GM21529 (cell line): Measurements from ENCODE around the gene ZNF740.
"Not testable (repeated sequence)": the region's sequence is repeated elsewhere in the genome, so short reads cannot be mapped to it uniquely, and the experiment has no call there.

ENCODE experiments used
- ATAC-seq: cut with Tn5 transposase; IDR thresholded peaks from one replicate; pipeline ENCODE4 v1.9.1; 2021; ENCODE audit not compliant: unreplicated experiment

Gene ZNF740

GRCh38 chr12:53180220-53180930 lies at the start of gene ZNF740, which contains the start of gene CSAD:
ZNF740 (plus strand) TSS chr12:53180722; CDS start chr12:53181984, 1,262 bp downstream.
CSAD (minus strand) TSS chr12:53180925; CDS start chr12:53173470, 7,455 bp downstream.
- ATAC-seq, result peak; percentile 91

GRCh38 chr12:53131844-53132243 lies 48.7 kb upstream of the ZNF740 start:
- no peak for ATAC-seq

- ATAC-seq, result no peak
Observed at GRCh38 chr12:53133722-53134121, 46.8 kb upstream of the ZNF740 start.

- ATAC-seq, result no peak
Observed at GRCh38 chr12:53143355-53143754, 37.2 kb upstream of the ZNF740 start.

- ATAC-seq, result no peak
Observed at GRCh38 chr12:53145383-53146260, 34.9 kb upstream of the ZNF740 start.

- no peak for ATAC-seq
Observed at GRCh38 chr12:53147181-53147580, 33.3 kb upstream of the ZNF740 start.

GRCh38 chr12:53147653-53148052 lies 32.9 kb upstream of the ZNF740 start:
- ATAC-seq, result no peak

GRCh38 chr12:53151039-53151438 lies 29.5 kb upstream of the ZNF740 start:
- no peak for ATAC-seq

- no peak for ATAC-seq
Observed at GRCh38 chr12:53152390-53152789, 28.1 kb upstream of the ZNF740 start.

- ATAC-seq, result peak; percentile 79
Observed at GRCh38 chr12:53159195-53159839, 21.2 kb upstream of the ZNF740 start.

GRCh38 chr12:53160000-53160399 lies 20.5 kb upstream of the ZNF740 start:
- ATAC-seq, result no peak

- ATAC-seq, result no peak
Observed at GRCh38 chr12:53160673-53161072, 19.8 kb upstream of the ZNF740 start.

- no peak for ATAC-seq
Observed at GRCh38 chr12:53161119-53161911, 19.2 kb upstream of the ZNF740 start.

- not testable (repeated sequence) for ATAC-seq
Observed at GRCh38 chr12:53163008-53163407, 17.5 kb upstream of the ZNF740 start.

GRCh38 chr12:53166837-53167236 lies 13.7 kb upstream of the ZNF740 start:
- no peak for ATAC-seq

GRCh38 chr12:53169644-53170043 lies 10.9 kb upstream of the ZNF740 start:
- ATAC-seq, result no peak

- ATAC-seq, result no peak
Observed at GRCh38 chr12:53170215-53170614, 10.3 kb upstream of the ZNF740 start.

- no peak for ATAC-seq
Observed at GRCh38 chr12:53170876-53171724, 9.4 kb upstream of the ZNF740 start.

GRCh38 chr12:53171725-53172329 lies 8.7 kb upstream of the ZNF740 start:
- no peak for ATAC-seq
